COLO668 (cell line): ENCODE data around the gene KLHL20.
"Not testable (repeated sequence)": the region's sequence is repeated elsewhere in the genome, so short reads cannot be mapped to it uniquely, and the experiment has no call there.

Experiments
- DNase-seq: peaks from one replicate; lab custom pipeline; 2025; ENCODE audit not compliant: unreplicated experiment; lab: John Stamatoyannopoulos, UW

KLHL20 gene

GRCh38 chr1:173753830-173754229, 39.0 kb downstream of the KLHL20 start:
- no peak for DNase-seq

- DNase-seq = no peak
Observed at GRCh38 chr1:173757666-173758065, 42.9 kb downstream of the KLHL20 start.

- DNase-seq = no peak
Observed at GRCh38 chr1:173758110-173758509, 43.3 kb downstream of the KLHL20 start.

- no peak for DNase-seq
Observed at GRCh38 chr1:173758980-173759379, 44.2 kb downstream of the KLHL20 start.

- DNase-seq = not testable (repeated sequence)
Observed at GRCh38 chr1:173764331-173764730, 49.5 kb downstream of the KLHL20 start.

- no peak for DNase-seq
Observed at GRCh38 chr1:173768206-173768605, 53.4 kb downstream of the KLHL20 start.

- no peak for DNase-seq
Observed at GRCh38 chr1:173768827-173769226, 54.0 kb downstream of the KLHL20 start.

- DNase-seq = not testable (repeated sequence)
Observed at GRCh38 chr1:173770330-173770729, 55.5 kb downstream of the KLHL20 start.

GRCh38 chr1:173771560-173771959, 56.8 kb downstream of the KLHL20 start:
- no peak for DNase-seq

- no peak for DNase-seq
Observed at GRCh38 chr1:173775578-173776226, 60.9 kb downstream of the KLHL20 start.

GRCh38 chr1:173779936-173780335, 65.2 kb downstream of the KLHL20 start:
- DNase-seq = no peak

- DNase-seq = no peak
Observed at GRCh38 chr1:173784997-173785396, 70.2 kb downstream of the KLHL20 start.

- no peak for DNase-seq
Observed at GRCh38 chr1:173789841-173790240, 75.1 kb downstream of the KLHL20 start.

GRCh38 chr1:173798078-173798477, 83.3 kb downstream of the KLHL20 start:
- DNase-seq = no peak

GRCh38 chr1:173799995-173800394, 85.2 kb downstream of the KLHL20 start:
- DNase-seq = not testable (repeated sequence)

GRCh38 chr1:173802961-173803360, 88.2 kb downstream of the KLHL20 start:
- DNase-seq = no peak

- DNase-seq = not testable (repeated sequence)
Observed at GRCh38 chr1:173813654-173814053, 98.9 kb downstream of the KLHL20 start.

- no peak for DNase-seq
Observed at GRCh38 chr1:173818459-173818858, 103.7 kb downstream of the KLHL20 start.

- DNase-seq = no peak
Observed at GRCh38 chr1:173821680-173822079, 106.9 kb downstream of the KLHL20 start.

- no peak for DNase-seq
Observed at GRCh38 chr1:173823781-173824314, 109.1 kb downstream of the KLHL20 start.

GRCh38 chr1:173824315-173825081, 109.7 kb downstream of the KLHL20 start, which contains the start of the genes CENPL and DARS2:
TSS of gene CENPL (minus strand) at chr1:173824883. CDS start at chr1:173811299, 13,584 bp downstream.
TSS of gene DARS2 (plus strand) at chr1:173824673. CDS start at chr1:173825230, 557 bp downstream.
- peak; percentile 96 for DNase-seq

- no peak for DNase-seq
Observed at GRCh38 chr1:173827611-173828010, 112.8 kb downstream of the KLHL20 start.
